Metanephros (tissue), 2 donors: Measurements from ENCODE around the gene FRG1. TPM values are rescaled to one million over a fixed set of nuclear protein-coding genes. Genes with fewer than 3 reads are reported as not detected.

Experiments
- small RNA-seq: library from RNA; depleted of rRNA; stranded (forward); fragments of <200 nt; gene quantifications from one replicate; pipeline ENCODE3, GENCODE V24; 2014; ENCODE audit warnings: low replicate concordance
- total RNA-seq: library from RNA; depleted of rRNA; stranded (reverse); fragments of >200 nt; gene quantifications from one replicate; pipeline ENCODE4 v1.2.3, GENCODE V29; 2014

The FRG1 gene
- 17.2 TPM for total RNA-seq

GRCh38 chr4:189940178-189941004 is at the start of gene FRG1:
TSS of gene FRG1 (plus strand) at chr4:189940872. CDS start at chr4:189941010, 138 bp downstream.

Small RNAs within 50 kb of the gene (small RNA-seq; reads per million reads assigned to genes)
- gene MLLT10P2: not detected

Other genes starting within 250 kb of the FRG1 start
- not detected for gene FRG2, start 86.4 kb downstream of the FRG1 start, total RNA-seq
- not detected for gene DBET, start 123.6 kb downstream of the FRG1 start, total RNA-seq
- gene DUX4, start 232.9 kb downstream of the FRG1 start, total RNA-seq: not detected